Measurements from ENCODE around the gene MUS81.
A peak's percentile ranks its signal among the peaks of the same experiment; 100 is the strongest.

MUS81 gene

GRCh38 chr11:65849771-65850216 lies 10.4 kb upstream of the MUS81 start:
- no peak overlapping the region for H3K4me3 ChIP-seq (ENCODE audit: low read depth, low read length)
- no peak for TF ChIP-seq CTCF (IDR thresholded peaks at IDR 0.05; ENCODE audit: borderline replicate concordance, insufficient read depth, low read depth, low read length)

GRCh38 chr11:65850217-65851082 lies 9.8 kb upstream of the MUS81 start:
- H3K4me3 ChIP-seq (ENCODE audit: low read depth, low read length) = no peak overlapping the region
- no peak for TF ChIP-seq CTCF (IDR thresholded peaks at IDR 0.05; ENCODE audit: borderline replicate concordance, insufficient read depth, low read depth, low read length)

- no peak overlapping the region for H3K4me3 ChIP-seq (ENCODE audit: low read depth, low read length)
- TF ChIP-seq CTCF (IDR thresholded peaks at IDR 0.05; ENCODE audit: borderline replicate concordance, insufficient read depth, low read depth, low read length) = peak; percentile 73
These were observed 9.1 kb upstream of the MUS81 start for GRCh38 chr11:65851083-65851579.

- no peak overlapping the region for H3K4me3 ChIP-seq (ENCODE audit: low read depth, low read length)
- TF ChIP-seq CTCF (IDR thresholded peaks at IDR 0.05; ENCODE audit: borderline replicate concordance, insufficient read depth, low read depth, low read length) = no peak
These were observed 8.3 kb upstream of the MUS81 start for GRCh38 chr11:65851811-65852507.

GRCh38 chr11:65852508-65853245 lies 7.6 kb upstream of the MUS81 start:
- TF ChIP-seq CTCF (IDR thresholded peaks at IDR 0.05; ENCODE audit: borderline replicate concordance, insufficient read depth, low read depth, low read length) = no peak
- no peak overlapping the region for H3K4me3 ChIP-seq (ENCODE audit: low read depth, low read length)

GRCh38 chr11:65853246-65853979 lies 6.8 kb upstream of the MUS81 start:
- peak; percentile 12; the same call in 1 of the 2 replicates for TF ChIP-seq CTCF (IDR thresholded peaks at IDR 0.05; ENCODE audit: borderline replicate concordance, insufficient read depth, low read depth, low read length)

More at GRCh38 chr11:65853246-65853979, 6.8 kb upstream of the MUS81 start:
- H3K4me3 ChIP-seq (ENCODE audit: low read depth, low read length) = no peak overlapping the region

Measured in GM12875 (cell line).